Smooth muscle cell (in vitro differentiated cells): ENCODE measurements around the gene AIF1. TPM values are rescaled to one million over a fixed set of nuclear protein-coding genes. Genes with fewer than 3 reads are reported as not detected.

ENCODE experiments used
- DNase-seq: peaks from one replicate; lab custom pipeline; 2025; ENCODE audit not compliant: unreplicated experiment; lab: John Stamatoyannopoulos, UW
- H2AFZ ChIP-seq: fragments of 200-600 bp; sonication (generic); 2 replicates; pipeline ENCODE4 v1.6.0; 2016; ENCODE audit warnings: antibody characterized with exemption, low read depth, mild to moderate bottlenecking
- H3F3A ChIP-seq: fragments of 200-600 bp; sonication (generic); 2 replicates; pipeline ENCODE4 v1.6.0; 2017; ENCODE audit warnings: antibody characterized with exemption, low read depth
- H3K27ac ChIP-seq: fragments of 200-600 bp; sonication (generic); 2 replicates; pipeline ENCODE4 v1.5.1; 2016; ENCODE audit warnings: low read depth, mild to moderate bottlenecking
- H3K27me3 ChIP-seq: fragments of 200-600 bp; sonication (generic); 2 replicates; pipeline ENCODE4 v1.6.1; 2016; ENCODE audit warnings: low read depth, mild to moderate bottlenecking
- H3K36me3 ChIP-seq: fragments of 200-600 bp; sonication (generic); 2 replicates; pipeline ENCODE4 v1.5.1; 2016; ENCODE audit warnings: low read depth
- H3K4me1 ChIP-seq: fragments of 200-600 bp; sonication (generic); 2 replicates; pipeline ENCODE4 v1.5.1; 2016; ENCODE audit warnings: low read depth
- H3K4me2 ChIP-seq: fragments of 200-600 bp; sonication (generic); 2 replicates; pipeline ENCODE4 v1.6.0; 2016; ENCODE audit warnings: mild to moderate bottlenecking
- H3K4me3 ChIP-seq: fragments of 200-600 bp; sonication (generic); 2 replicates; pipeline ENCODE4 v1.5.1; 2016; ENCODE audit warnings: mild to moderate bottlenecking
- H3K79me2 ChIP-seq: fragments of 200-600 bp; sonication (generic); 2 replicates; pipeline ENCODE4 v1.6.0; 2016; ENCODE audit warnings: low read depth, mild to moderate bottlenecking
- H3K9ac ChIP-seq: fragments of 200-600 bp; sonication (generic); 2 replicates; pipeline ENCODE4 v1.6.0; 2016; ENCODE audit warnings: low read depth
- H3K9me3 ChIP-seq: fragments of 200-600 bp; sonication (generic); replicated peaks from 2 replicates; pipeline ENCODE4 v1.5.1; 2016; ENCODE audit warnings: low read depth
- H4K20me1 ChIP-seq: fragments of 200-600 bp; sonication (generic); 2 replicates; pipeline ENCODE4 v1.6.0; 2016; ENCODE audit warnings: low read depth
- WGBS: methylation state at CpG from one replicate; pipeline ENCODE4 v1.1.7; 2016; ENCODE audit warnings: low lambda C conversion rate; 5-methylcytosine and 5-hydroxymethylcytosine counted together
- polyA plus RNA-seq: library from polyadenylated mRNA; unstranded; fragments of >200 nt; fragmentation: Nextera tagmentation; extraction: Ambion mirVana; gene quantifications from 2 replicates; pipeline ENCODE4 v1.2.1, GENCODE V29; 2016
- total RNA-seq: library from RNA; depleted of rRNA; stranded (reverse); fragments of >200 nt; gene quantifications from 2 replicates; pipeline ENCODE4 v1.2.3, GENCODE V29; 2014
- TF ChIP-seq, protein P1 (sequence below): fragments of 200-600 bp; sonication (generic); IDR thresholded peaks from 2 replicates; pipeline ENCODE4 v1.5.1; 2017; ENCODE audit warnings: borderline replicate concordance, mild to moderate bottlenecking, antibody characterized with exemption; ENCODE audit not compliant: insufficient read depth, poor library complexity, severe bottlenecking

AIF1 gene
- total and polyA plus RNA-seq, 2 experiments from 2014 or later: not detected

DNA sequence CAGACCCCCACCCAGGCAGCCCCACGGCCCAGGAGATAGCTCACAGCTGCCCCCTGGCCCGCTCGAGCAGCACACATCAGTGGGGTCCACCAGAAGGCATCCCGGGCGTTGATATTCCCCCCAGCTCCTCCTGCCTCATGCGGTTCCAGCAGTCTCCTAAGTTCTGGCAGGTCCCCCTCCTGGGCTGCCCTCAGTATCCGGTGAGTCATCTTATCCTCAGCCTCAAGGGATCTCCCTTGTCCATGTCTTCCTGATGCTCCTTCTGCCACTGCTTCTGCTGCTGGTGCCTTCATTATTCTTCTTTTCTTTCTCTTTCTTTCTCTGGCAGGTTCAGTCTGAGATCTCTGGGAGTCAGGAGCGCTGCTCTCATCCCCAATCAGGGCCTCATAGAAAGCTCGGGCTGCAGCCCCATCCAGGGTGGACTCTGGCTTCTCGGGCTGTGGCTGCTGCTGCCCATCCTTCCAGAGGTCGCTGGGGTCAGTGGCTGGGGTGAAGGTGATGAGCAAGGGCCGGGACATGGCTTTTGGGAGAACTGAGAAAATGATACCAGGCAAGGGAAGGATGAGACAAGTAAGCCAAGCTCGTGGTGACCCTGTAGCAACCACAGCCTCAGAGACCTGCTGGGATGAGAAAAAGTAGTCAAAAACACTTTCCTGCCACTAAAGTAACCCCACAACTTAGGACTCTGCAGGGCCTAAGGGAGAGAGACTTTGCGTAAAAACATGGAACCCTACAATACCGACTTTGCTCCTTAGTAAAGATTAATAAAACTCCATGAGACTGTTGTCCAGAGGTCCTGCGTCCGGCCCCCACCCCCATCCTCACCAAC is 49.1 kb downstream of the AIF1 start:
- no peak for DNase-seq
- 39% methylated on average over 17 of the region's 17 CpGs for WGBS

DNA sequence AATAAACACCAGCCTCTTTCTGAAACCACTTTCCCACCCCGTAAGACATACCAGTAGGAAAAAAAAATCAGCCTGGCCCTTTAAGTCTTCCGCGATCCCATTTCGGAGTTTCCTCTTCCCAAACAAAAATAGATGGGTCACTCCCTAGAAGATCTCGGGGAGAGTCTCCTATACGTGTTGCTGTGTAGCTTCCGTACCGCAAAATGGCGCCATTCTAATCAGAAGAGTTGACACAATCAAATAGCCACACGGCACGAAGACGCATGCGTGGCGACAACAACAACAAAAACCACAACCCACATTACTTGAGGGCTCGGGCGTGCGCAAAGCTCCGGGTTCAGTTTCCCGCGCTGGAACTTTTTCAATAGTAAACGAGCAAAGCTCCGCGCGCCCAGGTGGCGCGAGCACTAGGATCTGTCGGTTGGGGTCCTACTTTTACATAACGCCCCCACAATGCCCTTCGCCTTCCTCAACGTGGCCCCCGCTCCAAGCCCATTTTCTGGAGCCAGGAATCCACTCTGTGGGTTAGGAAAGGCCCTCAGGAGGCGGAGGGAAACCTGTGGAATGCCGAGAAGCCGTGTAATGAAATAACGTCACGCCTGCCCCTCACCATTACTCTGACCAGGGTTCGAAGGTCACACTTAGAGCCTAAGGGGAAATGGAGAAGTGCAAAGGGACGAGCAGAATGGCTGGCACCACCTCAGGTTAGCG is 49.9 kb downstream of the AIF1 start, which contains the start of gene GPANK1:
Gene GPANK1 (minus strand): TSS at position 208 of the 711 bp plus-strand sequence. CDS start 519 bp downstream, outside the sequence.
- Histone ChIP-seq H3K9ac (peak within 1 kb of the TSS; percentile 96), H3K27me3 (no peaks in the 10 kb centered on the region), H2AFZ (peak within 1 kb of the TSS; percentile 57), H3K4me1 (peaks cover 17% of the 10 kb centered on the region), H3K36me3 (no peaks in the 10 kb centered on the region), H4K20me1 (peaks cover 3% of the 10 kb centered on the region), H3K4me3 (peak within 1 kb of the TSS; percentile 99), H3K9me3 (no peaks in the 10 kb centered on the region), H3K79me2 (peaks cover 44% of the 10 kb centered on the region), H3K4me2 (peak within 1 kb of the TSS; percentile 93), H3F3A (peaks cover 12% of the 10 kb centered on the region), H3K27ac (peak within 1 kb of the TSS; percentile 89)
- TF ChIP-seq, protein P1, sequence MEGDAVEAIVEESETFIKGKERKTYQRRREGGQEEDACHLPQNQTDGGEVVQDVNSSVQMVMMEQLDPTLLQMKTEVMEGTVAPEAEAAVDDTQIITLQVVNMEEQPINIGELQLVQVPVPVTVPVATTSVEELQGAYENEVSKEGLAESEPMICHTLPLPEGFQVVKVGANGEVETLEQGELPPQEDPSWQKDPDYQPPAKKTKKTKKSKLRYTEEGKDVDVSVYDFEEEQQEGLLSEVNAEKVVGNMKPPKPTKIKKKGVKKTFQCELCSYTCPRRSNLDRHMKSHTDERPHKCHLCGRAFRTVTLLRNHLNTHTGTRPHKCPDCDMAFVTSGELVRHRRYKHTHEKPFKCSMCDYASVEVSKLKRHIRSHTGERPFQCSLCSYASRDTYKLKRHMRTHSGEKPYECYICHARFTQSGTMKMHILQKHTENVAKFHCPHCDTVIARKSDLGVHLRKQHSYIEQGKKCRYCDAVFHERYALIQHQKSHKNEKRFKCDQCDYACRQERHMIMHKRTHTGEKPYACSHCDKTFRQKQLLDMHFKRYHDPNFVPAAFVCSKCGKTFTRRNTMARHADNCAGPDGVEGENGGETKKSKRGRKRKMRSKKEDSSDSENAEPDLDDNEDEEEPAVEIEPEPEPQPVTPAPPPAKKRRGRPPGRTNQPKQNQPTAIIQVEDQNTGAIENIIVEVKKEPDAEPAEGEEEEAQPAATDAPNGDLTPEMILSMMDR: no peak
- peak; percentile 50 for DNase-seq
- under 1% methylated on average over 39 of the region's 39 CpGs for WGBS

More for the DNA sequence above, 49.1 kb downstream of the AIF1 start:
- Histone ChIP-seq H3K4me3 (peak overlapping the region; percentile 99), H3K79me2 (peaks cover 49% of the 10 kb centered on the region), H2AFZ (no peak overlapping the region), H3K27ac (peak overlapping the region; percentile 89), H4K20me1 (peaks cover 7% of the 10 kb centered on the region), H3F3A (peaks cover 12% of the 10 kb centered on the region), H3K9me3 (no peaks in the 10 kb centered on the region), H3K36me3 (no peaks in the 10 kb centered on the region), H3K9ac (peak overlapping the region; percentile 84), H3K4me2 (peak overlapping the region; percentile 93), H3K27me3 (no peaks in the 10 kb centered on the region), H3K4me1 (peaks cover 24% of the 10 kb centered on the region)
- TF ChIP-seq, protein P1: no peak

DNA sequence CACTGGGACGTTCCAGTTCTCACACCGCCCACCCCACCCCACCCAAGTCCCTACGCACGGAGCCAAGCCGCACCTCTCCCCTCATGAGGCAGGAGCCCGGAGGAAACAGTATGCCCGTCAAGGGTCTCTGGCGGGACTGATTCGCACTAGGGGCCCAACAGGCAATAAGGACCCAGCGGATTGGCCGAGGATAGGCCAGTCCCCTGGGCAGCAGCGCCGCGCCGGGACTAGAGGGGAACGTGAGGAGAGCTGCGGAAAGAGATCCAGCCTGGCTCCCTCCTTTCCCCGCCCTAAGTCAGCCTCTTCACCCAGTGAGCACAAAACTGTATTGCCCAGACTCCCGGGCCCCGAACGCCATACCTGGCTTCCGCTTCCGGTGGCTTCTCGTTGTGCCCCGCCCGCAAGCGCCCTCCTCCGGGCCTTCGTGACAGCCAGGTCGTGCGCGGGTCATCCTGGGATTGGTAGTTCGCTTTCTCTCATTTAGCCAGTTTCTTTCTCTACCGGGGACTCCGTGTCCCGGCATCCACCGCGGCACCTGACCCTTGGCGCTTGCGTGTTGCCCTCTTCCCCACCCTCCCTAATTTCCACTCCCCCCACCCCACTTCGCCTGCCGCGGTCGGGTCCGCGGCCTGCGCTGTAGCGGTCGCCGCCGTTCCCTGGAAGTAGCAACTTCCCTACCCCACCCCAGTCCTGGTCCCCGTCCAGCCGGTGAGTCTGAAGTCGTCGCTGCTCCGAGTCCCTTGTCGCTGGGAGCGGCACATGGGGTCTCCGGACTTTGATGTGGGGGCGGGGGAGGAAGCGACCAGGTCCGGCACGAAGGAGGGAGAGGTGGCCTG is 50.7 kb downstream of the AIF1 start, which contains the start of gene CSNK2B:
Gene CSNK2B (plus strand): TSS at position 580 of the 836 bp plus-strand sequence. CDS start 752 bp downstream, outside the sequence.
- peak; percentile 88 for DNase-seq
- under 1% methylated on average over 48 of the region's 63 CpGs for WGBS
- peaks cover 40% of the 10 kb centered on the region for H3K79me2 ChIP-seq

More for the DNA sequence above, 50.7 kb downstream of the AIF1 start, which contains the start of gene CSNK2B:
- no peaks in the 10 kb centered on the region for H3K27me3 ChIP-seq
- H4K20me1 ChIP-seq: peaks cover 3% of the 10 kb centered on the region
- peak within 1 kb of the TSS; percentile 57 for H2AFZ ChIP-seq
- H3K36me3 ChIP-seq: no peaks in the 10 kb centered on the region
- H3K4me2 ChIP-seq: peak within 1 kb of the TSS; percentile 93
- peaks cover 12% of the 10 kb centered on the region for H3F3A ChIP-seq
- H3K27ac ChIP-seq: peak within 1 kb of the TSS; percentile 89
- TF ChIP-seq, protein P1: no peak
- peaks cover 17% of the 10 kb centered on the region for H3K4me1 ChIP-seq
- no peaks in the 10 kb centered on the region for H3K9me3 ChIP-seq
- H3K9ac ChIP-seq: peak within 1 kb of the TSS; percentile 96
- peak within 1 kb of the TSS; percentile 99 for H3K4me3 ChIP-seq
